CD1c-positive myeloid dendritic cell (primary cell): Measurements from ENCODE around the gene SSBP2.
A peak's percentile ranks its signal among the peaks of the same experiment; 100 is the strongest.
"Not testable (repeated sequence)": the region's sequence is repeated elsewhere in the genome, so short reads cannot be mapped to it uniquely, and the experiment has no call there.

ENCODE experiments used
- DNase-seq: peaks from one replicate; pipeline ENCODE4 v3.0.0-alpha.2; 2016; ENCODE audit errors: extremely low spot score

SSBP2 gene

DNA sequence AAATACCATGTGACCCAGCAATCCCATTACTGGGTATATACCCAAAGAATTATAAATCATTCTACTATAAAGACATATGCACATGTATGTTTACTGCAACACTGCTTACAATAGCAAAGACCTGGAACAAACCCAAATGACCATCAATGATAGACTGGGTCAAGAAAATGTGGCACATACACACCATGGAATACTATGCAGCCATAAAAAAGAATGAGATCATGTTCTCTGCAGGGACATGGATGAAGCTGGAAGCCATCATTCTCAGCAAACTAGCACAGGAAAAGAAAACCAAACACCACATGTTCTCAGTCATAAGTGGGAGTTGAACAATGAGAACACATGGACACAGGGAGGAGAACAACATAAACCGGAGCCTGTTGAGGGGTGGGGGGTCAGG lies 90.3 kb downstream of the SSBP2 start:
- DNase-seq: not testable (repeated sequence)

DNA sequence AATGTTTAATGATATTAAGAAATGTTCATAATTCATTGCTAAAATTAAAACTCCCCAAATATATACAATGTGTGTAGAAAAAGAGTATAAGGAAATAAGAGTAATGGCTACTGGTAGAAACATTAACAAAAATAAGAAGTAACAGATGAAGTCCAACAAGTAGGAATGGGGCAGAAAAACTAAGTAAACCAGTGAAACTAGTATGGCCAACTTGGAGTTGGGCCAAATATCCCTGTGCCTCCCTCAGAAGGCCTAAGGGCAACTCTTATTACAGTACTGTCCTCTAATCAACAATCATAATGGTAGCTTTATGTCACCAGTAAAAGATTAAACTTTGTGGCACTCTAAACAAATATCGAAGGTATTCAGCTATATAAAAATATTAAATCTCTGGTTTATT lies 93.5 kb downstream of the SSBP2 start:
- no peak for DNase-seq

DNA sequence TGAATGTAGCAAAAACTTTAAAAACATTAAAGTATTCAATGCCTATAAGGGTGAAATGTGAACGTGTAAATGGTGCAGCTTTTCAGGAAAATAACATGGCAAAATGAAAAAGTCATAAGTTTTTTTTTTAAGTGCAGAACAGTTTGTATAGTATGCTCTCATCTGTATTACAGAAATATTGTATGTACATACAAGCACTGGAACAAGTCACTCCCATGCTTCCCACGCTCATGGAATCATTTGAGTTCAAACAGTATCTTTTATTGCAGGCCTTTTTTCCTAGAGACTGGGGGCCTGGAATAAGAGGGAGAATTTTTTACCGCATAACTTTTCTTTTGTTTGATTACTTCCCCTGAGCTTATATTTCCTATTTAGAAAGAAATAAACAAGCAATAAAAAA lies 94.1 kb downstream of the SSBP2 start:
- DNase-seq: no peak

DNA sequence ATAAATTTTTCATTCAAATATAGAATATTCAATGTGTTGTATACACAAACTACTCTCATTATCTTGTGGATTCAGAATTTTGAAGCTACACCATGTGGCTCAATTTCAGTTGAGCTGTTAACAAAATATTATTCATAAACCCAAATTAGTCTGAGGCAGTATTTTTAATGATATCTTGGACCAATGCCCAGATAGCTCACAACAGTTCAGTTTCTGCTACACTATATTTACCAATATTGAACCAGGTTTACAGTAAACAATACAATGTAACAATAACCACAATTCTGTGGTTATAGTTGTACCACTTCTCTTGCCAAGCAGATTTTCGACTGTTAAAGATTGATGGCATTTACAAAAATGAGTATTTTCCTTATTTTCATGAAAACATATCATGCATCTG lies 99.9 kb downstream of the SSBP2 start:
- DNase-seq: no peak

DNA sequence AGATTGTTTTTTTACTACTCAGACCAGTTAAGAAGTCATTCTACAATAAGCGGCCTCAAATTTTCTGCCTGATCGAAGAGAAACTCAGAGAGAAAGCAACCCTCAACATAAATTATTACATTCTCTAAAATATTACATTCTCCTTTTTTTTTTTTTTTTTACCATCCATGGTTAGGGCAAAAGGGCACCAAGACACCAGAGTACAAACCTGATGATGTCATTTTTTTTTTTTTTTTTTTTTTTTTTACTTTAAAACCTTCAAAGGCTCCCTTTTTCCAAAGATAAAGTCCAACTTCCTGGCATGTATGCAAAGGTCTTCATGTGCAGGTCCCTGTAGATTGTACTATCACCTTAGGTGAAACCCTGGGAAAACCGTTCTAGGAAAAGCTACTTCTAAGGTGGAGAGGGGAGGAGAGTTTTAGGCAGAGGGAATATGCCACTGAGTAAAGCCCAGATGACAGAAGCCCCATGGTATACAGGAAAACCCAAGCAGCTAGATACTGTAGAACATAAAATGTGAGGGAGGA lies 104.4 kb downstream of the SSBP2 start:
- DNase-seq: no peak

DNA sequence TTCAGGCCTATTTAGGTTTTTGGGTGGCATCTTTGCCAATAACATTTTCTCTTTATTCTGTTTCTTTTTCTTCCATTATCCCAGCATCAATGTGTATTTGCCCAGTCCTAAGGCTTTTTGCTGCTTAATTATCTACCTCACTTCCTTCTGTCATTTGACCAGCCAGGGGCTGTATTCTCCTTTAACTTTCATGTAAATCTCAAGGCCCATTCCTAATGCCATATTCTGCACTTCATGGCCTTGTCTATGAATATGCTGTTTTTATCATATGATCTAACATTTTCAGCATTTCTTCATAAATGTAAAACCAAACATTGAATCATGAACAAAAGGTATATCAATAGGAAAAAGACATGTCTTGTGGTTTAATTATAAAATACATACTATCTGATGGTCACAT lies 108.7 kb downstream of the SSBP2 start:
- DNase-seq: no peak

DNA sequence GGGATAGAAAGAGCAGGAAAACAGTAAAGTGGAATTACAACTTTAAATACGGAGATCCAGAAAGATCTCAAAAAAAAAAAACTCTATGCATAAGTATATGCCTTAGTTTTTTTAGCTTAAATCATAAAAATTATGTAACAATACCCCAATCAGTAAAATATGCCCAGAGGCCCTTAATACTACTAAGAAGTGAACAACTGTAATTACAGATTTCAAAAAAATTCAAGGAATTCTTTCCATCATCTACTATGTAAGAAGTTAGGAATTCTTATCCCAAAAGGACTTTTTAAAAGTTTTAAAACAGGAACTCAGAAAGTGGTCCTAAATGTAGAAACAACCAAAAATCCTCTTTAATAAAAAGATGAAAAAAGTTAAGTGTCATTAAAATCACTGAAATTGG lies 111.3 kb downstream of the SSBP2 start:
- DNase-seq: no peak

DNA sequence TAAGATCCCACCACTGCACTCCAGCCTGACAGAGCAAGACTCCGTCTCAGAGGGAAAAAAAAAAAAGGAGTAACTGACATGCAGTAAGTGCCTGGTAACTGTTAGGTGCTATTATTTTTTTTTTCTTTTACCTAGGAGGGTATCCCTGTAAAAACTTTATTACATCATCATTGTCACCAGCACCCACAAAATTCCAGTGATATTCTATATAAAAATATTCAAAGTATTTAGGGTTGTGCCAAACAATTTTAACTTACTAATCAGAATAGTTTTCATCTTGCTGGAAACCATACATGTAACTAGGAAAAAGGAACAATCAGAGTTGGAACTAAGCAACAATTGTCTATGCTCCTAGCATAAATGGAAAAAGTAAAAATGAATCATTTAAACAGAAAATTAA lies 112.4 kb downstream of the SSBP2 start:
- no peak for DNase-seq

DNA sequence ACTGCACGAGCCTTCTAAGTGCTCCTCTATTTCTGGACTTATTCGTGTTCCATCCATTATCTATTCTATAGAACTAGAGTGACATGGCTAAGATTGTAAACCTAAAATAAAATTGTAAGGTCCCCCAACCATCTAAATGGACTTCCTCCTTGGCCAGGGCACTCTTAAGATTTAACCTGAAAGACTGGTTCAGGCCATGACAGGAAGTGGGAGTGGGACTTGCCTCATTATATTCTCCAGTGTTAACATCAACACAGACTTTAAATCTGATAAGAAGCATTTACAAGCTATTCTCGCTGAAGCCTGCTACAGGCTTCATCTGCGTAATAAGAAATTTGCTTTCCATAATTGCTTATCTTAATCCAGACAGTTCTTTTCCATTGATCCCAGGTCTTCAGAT lies 117.0 kb downstream of the SSBP2 start:
- no peak for DNase-seq

DNA sequence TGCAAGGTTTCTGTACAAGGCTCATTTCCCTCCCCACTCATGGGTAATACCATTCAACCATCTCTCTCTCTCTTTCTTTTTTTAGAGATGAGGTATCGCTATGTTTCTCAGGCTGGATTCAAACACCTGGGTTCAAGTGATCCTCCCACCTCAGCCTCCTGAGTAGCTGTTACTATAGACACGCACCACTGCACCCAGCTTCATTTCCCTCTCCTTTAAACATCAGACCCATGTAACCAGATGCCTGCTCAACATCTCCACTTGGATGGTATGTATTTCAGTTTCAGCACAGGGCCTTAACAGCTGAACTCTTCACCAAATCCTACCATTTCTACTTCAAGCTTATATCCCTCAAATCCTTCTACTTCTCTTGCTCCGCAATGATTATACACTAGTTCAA lies 117.4 kb downstream of the SSBP2 start:
- no peak for DNase-seq

DNA sequence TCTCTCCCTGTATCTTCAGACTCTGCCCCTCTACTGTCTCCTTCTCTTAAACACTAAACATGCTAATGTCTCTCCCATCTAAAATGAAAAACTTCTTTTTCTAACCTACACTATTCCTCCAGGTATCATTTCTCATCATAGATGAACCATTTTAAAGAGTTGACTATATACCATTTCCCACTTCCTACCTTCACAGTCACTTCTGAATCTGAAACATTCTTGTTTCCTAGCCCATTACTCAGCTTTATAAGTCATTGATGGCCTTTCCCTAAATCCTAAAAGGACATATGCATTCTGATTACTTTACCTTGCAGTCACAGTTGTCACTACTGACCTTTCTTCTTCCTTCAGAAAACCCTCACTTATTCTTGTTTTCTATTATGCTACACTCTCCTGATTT lies 118.2 kb downstream of the SSBP2 start:
- DNase-seq: no peak

DNA sequence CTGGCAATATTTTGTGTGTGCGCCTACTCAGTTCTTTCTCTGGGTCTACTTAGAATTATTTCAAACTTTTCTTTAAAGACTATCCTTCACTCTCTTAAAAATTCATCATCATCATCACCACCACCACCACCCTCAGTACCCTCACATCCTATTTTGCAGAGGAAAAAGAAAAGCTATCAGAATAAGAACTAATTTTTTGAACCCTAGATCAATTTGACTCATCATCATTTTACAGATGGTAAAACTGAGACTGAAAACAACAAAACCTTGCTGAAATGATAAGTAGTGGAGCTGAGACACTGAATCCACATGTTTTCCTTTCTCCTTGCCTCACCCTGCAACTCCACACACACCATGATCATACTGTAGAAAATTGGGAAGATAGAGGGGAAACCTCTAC lies 119.3 kb downstream of the SSBP2 start:
- DNase-seq: no peak

DNA sequence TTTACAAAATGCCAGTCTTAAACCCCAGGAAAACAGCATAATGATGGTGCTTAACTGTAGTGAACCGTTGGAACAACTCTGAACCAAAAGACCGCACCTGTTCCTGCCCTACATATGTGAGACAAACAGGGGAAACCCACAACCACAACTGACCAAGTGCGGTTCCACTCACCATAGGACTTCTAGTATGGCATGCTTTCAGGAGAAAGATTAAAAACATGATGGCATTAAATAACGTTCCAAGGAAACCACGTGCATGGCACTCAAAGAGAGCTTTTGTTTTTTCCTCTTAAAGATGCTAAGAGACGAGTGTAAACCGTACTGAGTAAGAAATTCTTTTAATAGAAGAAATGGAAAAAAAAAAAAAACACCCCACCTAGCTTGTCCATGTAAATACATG lies 119.8 kb downstream of the SSBP2 start:
- DNase-seq: no peak

DNA sequence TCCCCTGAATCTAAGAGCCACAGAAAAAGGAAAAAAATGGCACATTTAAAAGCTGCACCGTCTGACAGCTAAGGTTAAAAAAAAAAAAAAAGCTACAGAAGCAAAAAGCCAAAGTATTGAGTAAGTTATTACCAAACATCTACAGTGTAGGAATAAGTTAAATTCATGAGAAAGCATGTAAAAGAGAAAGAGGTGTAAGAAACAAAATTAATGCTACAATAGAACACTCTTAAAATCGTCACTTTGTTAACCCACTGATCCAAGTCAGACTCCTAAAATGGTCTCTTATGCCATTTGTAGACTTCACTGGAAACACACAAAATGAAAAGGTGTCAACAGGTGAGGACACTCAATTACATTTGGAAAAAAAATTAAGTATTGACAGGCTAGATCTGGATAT lies 120.2 kb downstream of the SSBP2 start:
- no peak for DNase-seq

DNA sequence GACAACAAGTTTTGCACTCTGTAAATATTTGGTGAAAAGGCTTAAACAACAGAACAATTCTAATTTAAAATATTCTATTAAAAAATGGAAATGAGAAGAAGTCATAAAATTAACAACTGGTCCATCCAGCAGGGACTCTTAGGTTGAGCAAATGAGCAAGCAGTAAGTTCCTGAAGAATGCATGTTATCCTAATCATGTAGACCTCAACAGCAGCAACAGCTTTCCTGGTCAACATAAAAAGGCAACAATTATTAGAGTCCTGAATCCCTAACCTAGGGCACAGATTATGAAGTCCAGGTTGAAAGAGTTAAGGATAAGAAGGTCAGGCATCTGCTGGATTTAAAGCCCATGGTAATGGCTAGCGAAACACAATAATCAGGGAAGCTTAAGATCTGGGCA lies 120.9 kb downstream of the SSBP2 start:
- DNase-seq: no peak

DNA sequence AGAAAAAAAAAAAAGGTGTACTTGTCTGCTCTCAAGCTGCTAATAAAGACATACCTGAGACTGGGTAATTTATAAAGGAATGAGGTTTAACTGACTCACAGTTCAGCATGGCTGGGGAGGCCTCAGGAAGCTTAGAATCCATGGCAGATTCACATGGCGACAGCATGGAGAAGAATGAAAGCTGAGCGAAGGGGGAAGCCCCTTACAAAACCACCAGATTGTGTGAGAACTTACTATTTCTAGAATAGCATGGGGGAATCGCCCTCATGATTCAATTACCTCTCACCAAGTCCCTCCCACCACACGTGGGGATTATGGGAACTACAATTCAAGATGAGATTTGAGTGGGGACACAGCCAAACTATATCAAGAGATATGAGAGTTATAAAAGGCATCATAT lies 122.8 kb downstream of the SSBP2 start:
- not testable (repeated sequence) for DNase-seq

DNA sequence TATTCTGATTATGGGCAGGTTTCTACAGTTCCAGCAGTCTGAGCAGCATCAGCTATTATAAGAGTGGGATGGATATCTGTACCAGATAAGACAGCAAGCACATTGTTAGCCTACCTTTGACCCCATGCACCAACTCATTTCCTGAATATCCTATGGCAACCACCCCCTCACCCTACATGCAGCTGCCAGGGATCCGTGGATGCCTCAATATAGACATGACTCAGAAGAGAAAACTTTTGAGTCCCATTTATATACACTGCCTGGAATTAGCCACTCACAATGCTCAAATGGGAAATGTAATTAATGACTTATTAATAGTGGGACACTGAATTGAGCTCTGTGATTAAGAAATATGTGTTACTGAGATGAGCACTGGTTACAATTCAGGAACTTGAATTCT lies 124.4 kb downstream of the SSBP2 start:
- DNase-seq: peak; percentile 2

DNA sequence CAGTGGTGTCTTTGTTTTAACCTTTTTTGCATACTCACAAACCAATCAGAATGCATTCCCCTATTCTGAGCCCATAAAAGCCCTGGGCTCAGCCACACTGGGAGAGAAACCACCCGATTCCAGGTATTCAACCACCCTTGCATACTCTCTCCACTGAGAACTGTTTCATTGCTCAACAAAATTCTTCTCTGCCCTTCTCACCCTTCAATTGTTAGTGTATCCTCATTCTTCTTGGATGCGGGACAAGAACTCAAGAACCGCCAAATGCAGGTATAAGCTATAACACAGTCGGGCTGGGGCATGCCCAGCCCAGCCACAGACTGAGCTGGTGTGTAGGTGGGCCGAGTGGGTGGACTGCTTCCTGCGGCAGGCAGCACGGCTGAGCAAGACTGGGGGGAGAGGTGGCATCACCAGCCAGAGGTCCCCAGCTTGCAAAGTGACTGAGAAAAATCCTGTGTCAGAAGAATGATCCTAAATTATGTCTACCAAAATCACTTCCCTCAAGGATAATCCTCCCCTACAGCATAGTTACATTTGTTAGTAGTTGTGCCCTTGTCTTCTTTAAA lies 141.0 kb downstream of the SSBP2 start:
- DNase-seq: no peak

DNA sequence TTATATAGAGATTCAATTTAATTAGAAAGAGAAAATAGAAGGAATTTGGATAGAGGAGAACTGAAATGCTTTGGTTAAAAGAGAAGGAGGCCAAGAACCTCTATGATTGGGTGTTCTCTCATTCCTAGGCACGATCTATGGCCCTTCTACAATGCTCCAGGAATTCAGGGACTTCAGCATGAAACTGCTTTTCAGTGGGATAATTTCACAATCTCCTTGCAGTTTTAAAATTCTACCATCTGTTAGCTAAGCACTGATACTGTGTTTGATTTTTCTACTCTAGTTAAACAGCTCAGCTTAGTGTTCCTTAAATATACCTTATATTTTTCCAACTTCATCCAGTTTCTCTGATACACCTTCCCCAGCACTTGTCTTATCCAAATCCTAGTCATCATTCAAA lies 141.9 kb downstream of the SSBP2 start:
- no peak for DNase-seq

DNA sequence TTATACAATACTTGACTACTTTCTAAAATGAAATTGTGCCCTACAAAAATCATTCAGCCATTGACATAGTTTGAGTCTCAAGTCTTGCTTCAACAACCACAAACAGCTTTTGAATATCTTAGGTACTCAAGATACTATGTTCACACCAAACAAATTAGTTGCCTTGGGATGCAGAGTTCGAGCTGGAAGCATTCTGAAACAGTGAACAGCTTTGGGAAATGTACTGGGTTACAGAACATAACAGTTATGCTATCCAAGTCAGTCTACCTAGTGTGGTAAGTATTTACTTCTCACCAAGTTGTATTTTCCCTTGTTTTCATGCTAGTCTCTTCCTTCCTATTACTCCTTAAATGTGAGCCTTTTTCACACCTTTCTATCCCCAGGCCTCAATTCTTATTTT lies 143.2 kb downstream of the SSBP2 start:
- no peak for DNase-seq

DNA sequence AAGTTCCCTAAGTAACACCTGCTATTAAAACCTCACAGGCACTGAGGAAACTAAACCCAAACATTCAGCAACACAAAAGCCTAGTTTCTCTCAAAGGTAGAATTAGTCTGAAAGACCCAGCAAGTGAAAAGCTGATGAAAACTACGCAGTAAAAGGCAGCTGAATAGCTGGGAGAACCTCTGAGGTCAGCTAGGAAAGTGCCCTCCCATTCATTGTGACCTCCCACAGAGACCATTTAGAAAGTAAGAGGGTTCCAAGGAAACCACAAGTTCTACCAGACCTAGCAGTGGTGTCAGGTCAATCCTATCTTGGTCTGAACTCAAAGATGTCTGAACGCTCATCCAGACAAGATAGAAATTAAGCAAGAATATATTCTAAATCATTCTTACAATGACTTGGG lies 144.7 kb downstream of the SSBP2 start:
- DNase-seq: no peak

DNA sequence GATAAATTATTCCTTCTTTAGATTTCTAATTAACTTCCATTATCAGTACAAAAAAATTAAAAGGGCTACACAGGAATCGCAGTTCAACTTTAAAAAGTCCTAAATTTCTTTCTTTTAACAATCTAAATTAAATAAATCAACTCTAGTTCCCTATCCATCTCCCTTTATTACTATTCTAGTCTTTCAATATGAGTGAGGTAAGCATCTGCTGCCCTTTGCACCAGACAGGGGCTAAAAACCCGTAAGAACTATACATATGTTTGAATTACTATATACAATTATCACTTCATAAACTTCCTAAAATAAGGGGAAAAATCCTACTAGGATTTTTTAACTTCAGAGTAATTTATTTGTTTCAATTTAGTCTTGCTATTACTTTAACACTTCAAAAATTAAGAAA lies 145.6 kb downstream of the SSBP2 start:
- DNase-seq: no peak

DNA sequence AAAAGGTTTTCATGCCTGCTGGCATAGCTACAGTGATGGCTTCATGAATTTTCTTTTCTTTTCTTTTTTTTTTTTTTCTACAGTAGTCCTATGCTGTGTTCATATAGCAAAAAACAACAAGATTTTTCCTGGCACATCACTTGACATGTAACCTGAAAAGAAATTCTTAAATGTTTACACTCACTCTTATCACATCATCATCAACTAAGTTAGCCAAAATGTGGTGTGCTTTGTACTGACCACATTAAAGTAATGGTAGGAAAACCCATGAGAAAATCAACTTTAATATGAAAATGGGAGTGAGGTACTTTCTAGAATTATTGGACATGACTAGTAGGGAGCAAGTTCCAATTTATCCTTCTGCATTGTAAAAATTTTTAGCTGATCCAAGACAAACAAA lies 146.7 kb downstream of the SSBP2 start:
- no peak for DNase-seq

DNA sequence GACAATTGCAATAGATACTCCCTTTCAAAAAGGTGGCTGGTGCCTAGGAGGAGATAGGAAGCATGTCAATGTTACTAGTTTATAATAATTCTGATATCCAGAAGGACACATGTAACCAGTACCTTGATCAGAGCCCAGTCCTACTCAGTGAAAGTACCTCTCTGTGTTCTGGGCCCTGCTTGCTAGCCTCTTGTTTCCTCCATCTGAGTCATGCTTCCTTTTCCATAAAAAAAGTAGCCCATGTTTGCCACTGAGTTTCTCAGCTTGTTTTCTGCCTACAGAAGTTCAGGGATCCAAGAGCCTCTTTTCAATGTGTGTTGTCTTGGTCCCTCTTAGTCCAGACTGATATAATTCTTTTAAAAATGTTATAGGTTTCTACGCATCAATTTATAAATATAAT lies 149.0 kb downstream of the SSBP2 start:
- no peak for DNase-seq

DNA sequence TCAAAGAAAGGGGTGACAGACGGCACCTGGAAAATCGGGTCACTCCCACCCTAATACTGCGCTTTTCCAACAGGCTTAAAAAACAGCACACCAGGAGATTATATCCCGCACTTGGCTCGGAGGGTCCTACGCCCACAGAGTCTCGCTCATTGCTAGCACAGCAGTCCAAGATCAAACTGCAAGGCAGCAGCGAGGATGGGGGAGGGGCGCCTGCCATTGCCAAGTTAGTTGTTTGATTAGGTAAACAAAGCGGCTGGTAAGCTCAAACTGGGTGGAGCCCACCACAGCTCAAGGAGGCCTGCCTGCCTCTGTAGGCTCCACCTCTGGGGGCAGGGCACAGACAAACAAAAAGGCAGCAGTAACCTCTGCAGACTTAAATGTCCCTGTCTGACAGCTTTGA lies 158.8 kb downstream of the SSBP2 start:
- DNase-seq: not testable (repeated sequence)
